ENCODE results near the gene MYD88. TPM values are rescaled to one million over a fixed set of nuclear protein-coding genes. Genes with fewer than 3 reads are reported as not detected.
"Not testable (repeated sequence)": the region's sequence is repeated elsewhere in the genome, so short reads cannot be mapped to it uniquely, and the experiment has no call there.

Gene MYD88
- total RNA-seq, 2 experiments from 2014 or later: 72.5 to 78.6 TPM

GRCh38 chr3:38130631-38131065 lies 7.8 kb upstream of the MYD88 start:
- no peak for ATAC-seq
- ChIA-PET POLR2A (interaction anchor here (1.6 kb wide), 1 partner anchor 10 kb away, joined by 5 read pairs; no protein-coding TSS in a partner anchor), CTCF (interaction anchor here (1.1 kb wide), 1 partner anchor 33 kb away, joined by 3 read pairs; no protein-coding TSS in a partner anchor)
- Mint-ChIP-seq H3K27ac (no peak overlapping the region), H3K36me3 (ENCODE audit: low read depth) (peaks cover 73% of the 10 kb centered on the region), H3K4me3 (no peak overlapping the region), H3K27me3 (ENCODE audit: low read depth) (no peaks in the 10 kb centered on the region), H3K9me3 (ENCODE audit: insufficient read depth) (no peaks in the 10 kb centered on the region), H3K4me1 (ENCODE audit: low read depth) (peaks cover 37% of the 10 kb centered on the region)
- no peak for DNase-seq

GRCh38 chr3:38131621-38132369 lies 6.7 kb upstream of the MYD88 start:
- POLR2A ChIA-PET: interaction anchor here (1.6 kb wide), 1 partner anchor 11 kb away, joined by 5 read pairs; no protein-coding TSS in a partner anchor
- CTCF ChIA-PET: interaction anchor here (0.9 to 1.0 kb wide), 2 partner anchors 15 to 215 kb away, joined by 3 to 4 read pairs; partner anchors contain the start of gene XYLB
- no peak overlapping the region for H3K27ac Mint-ChIP-seq
- peaks cover 43% of the 10 kb centered on the region for H3K4me1 Mint-ChIP-seq (ENCODE audit: low read depth)
- H3K9me3 Mint-ChIP-seq (ENCODE audit: insufficient read depth): no peaks in the 10 kb centered on the region
- H3K27me3 Mint-ChIP-seq (ENCODE audit: low read depth): no peaks in the 10 kb centered on the region
- no peak overlapping the region for H3K4me3 Mint-ChIP-seq
- DNase-seq (no peak), ATAC-seq (no peak)
- H3K36me3 Mint-ChIP-seq (ENCODE audit: low read depth): peaks cover 70% of the 10 kb centered on the region

- Mint-ChIP-seq H3K27ac (peak overlapping the region; percentile 63), H3K36me3 (ENCODE audit: low read depth) (peaks cover 62% of the 10 kb centered on the region), H3K9me3 (ENCODE audit: insufficient read depth) (no peaks in the 10 kb centered on the region), H3K4me3 (no peak overlapping the region), H3K4me1 (ENCODE audit: low read depth) (peaks cover 51% of the 10 kb centered on the region), H3K27me3 (ENCODE audit: low read depth) (no peaks in the 10 kb centered on the region)
- ATAC-seq (no peak), DNase-seq (no peak)
- CTCF ChIA-PET: interaction anchor here (1.4 kb wide), 1 partner anchor 15 kb away, joined by 6 read pairs; no protein-coding TSS in a partner anchor
- POLR2A ChIA-PET: interaction anchor here (1.5 kb wide), 1 partner anchor 32 kb away, joined by 9 read pairs; the partner anchor contains the start of gene OXSR1
These were observed 5.3 kb upstream of the MYD88 start for GRCh38 chr3:38133209-38133556.

GRCh38 chr3:38133557-38134405 lies 4.7 kb upstream of the MYD88 start:
- no peaks in the 10 kb centered on the region for H3K9me3 Mint-ChIP-seq (ENCODE audit: insufficient read depth)
- H3K36me3 Mint-ChIP-seq (ENCODE audit: low read depth): peaks cover 60% of the 10 kb centered on the region
- no peak for ATAC-seq
- H3K4me3 Mint-ChIP-seq: no peak overlapping the region
- peaks cover 53% of the 10 kb centered on the region for H3K4me1 Mint-ChIP-seq (ENCODE audit: low read depth)
- peak overlapping the region; percentile 32 for H3K27ac Mint-ChIP-seq
- ChIA-PET POLR2A (interaction anchor here (1.5 kb wide), 1 partner anchor 31 kb away, joined by 9 read pairs; the partner anchor contains the start of gene OXSR1), CTCF (interaction anchor here (1.4 kb wide), 1 partner anchor 16 kb away, joined by 6 read pairs; no protein-coding TSS in a partner anchor)
- H3K27me3 Mint-ChIP-seq (ENCODE audit: low read depth): no peaks in the 10 kb centered on the region
- DNase-seq: no peak

GRCh38 chr3:38134517-38135143 lies 3.8 kb upstream of the MYD88 start:
- H3K27me3 Mint-ChIP-seq (ENCODE audit: low read depth); CTCF ChIA-PET; POLR2A ChIA-PET; H3K9me3 Mint-ChIP-seq (ENCODE audit: insufficient read depth); ATAC-seq; DNase-seq: not testable (repeated sequence)
- H3K36me3 Mint-ChIP-seq (ENCODE audit: low read depth): peaks cover 55% of the 10 kb centered on the region
- H3K27ac Mint-ChIP-seq: peak overlapping the region; percentile 32
- peak overlapping the region; percentile 86 for H3K4me3 Mint-ChIP-seq
- peaks cover 55% of the 10 kb centered on the region for H3K4me1 Mint-ChIP-seq (ENCODE audit: low read depth)

GRCh38 chr3:38135621-38136277 lies 2.7 kb upstream of the MYD88 start:
- H3K4me3 Mint-ChIP-seq: peak overlapping the region; percentile 86
- peaks cover 59% of the 10 kb centered on the region for H3K4me1 Mint-ChIP-seq (ENCODE audit: low read depth)
- not testable (repeated sequence) for H3K27me3 Mint-ChIP-seq (ENCODE audit: low read depth); H3K9me3 Mint-ChIP-seq (ENCODE audit: insufficient read depth); ATAC-seq
- H3K27ac Mint-ChIP-seq: peak overlapping the region; percentile 91
- H3K36me3 Mint-ChIP-seq (ENCODE audit: low read depth): peaks cover 59% of the 10 kb centered on the region
- POLR2A ChIA-PET: interaction anchor here (1.1 to 7.5 kb wide), 4 partner anchors 8 to 320 kb away, joined by 3 to 153 read pairs (median 8); partner anchors contain the start of gene OXSR1
- CTCF ChIA-PET: interaction anchor here (1.5 to 2.4 kb wide), 2 partner anchors 19 to 28 kb away, joined by 7 to 28 read pairs; partner anchors contain the start of gene OXSR1
- peak; percentile 76 for DNase-seq

GRCh38 chr3:38136393-38136776 lies 2.1 kb upstream of the MYD88 start:
- H3K36me3 Mint-ChIP-seq (ENCODE audit: low read depth): peaks cover 59% of the 10 kb centered on the region

GRCh38 chr3:38136777-38137614 lies 1.5 kb upstream of the MYD88 start, which contains the start of gene ACAA1:
TSS of gene ACAA1 (minus strand) at chr3:38137127. CDS start at chr3:38137035, 92 bp downstream.
- Mint-ChIP-seq H3K36me3 (ENCODE audit: low read depth) (peaks cover 58% of the 10 kb centered on the region), H3K4me1 (ENCODE audit: low read depth) (peaks cover 69% of the 10 kb centered on the region), H3K9me3 (ENCODE audit: insufficient read depth) (no peaks in the 10 kb centered on the region), H3K27me3 (ENCODE audit: low read depth) (no peaks in the 10 kb centered on the region), H3K4me3 (peak within 1 kb of the TSS; percentile 86), H3K27ac (peak within 1 kb of the TSS; percentile 96)
- ChIA-PET POLR2A (interaction anchor here (0.7 to 7.5 kb wide), 14 partner anchors 9 to 319 kb away, joined by 3 to 153 read pairs (median 4); partner anchors contain the start of gene OXSR1), CTCF (interaction anchor here (0.8 to 2.4 kb wide), 7 partner anchors 9 to 359 kb away, joined by 3 to 28 read pairs (median 6); partner anchors contain the start of genes DLEC1, EXOG, OXSR1 and XYLB)
- DNase-seq (peak; percentile 100), ATAC-seq (peak; percentile 89)

More at GRCh38 chr3:38136393-38136776, 2.1 kb upstream of the MYD88 start:
- POLR2A ChIA-PET: interaction anchor here (0.8 to 7.5 kb wide), 9 partner anchors 8 to 319 kb away, joined by 3 to 153 read pairs (median 4); partner anchors contain the start of gene OXSR1
- Mint-ChIP-seq H3K4me1 (ENCODE audit: low read depth) (peaks cover 66% of the 10 kb centered on the region), H3K27me3 (ENCODE audit: low read depth) (no peaks in the 10 kb centered on the region), H3K27ac (peak overlapping the region; percentile 91), H3K9me3 (ENCODE audit: insufficient read depth) (no peaks in the 10 kb centered on the region), H3K4me3 (peak overlapping the region; percentile 86)
- CTCF ChIA-PET: interaction anchor here (0.8 to 2.4 kb wide), 6 partner anchors 9 to 211 kb away, joined by 3 to 28 read pairs (median 4); partner anchors contain the start of genes DLEC1, OXSR1 and XYLB
- DNase-seq (peak; percentile 38), ATAC-seq (no peak)

- POLR2A ChIA-PET: interaction anchor here (0.8 to 7.5 kb wide), 11 partner anchors 10 to 231 kb away, joined by 3 to 153 read pairs (median 7); partner anchors contain the start of genes DLEC1 and OXSR1
- Mint-ChIP-seq H3K36me3 (ENCODE audit: low read depth) (peaks cover 56% of the 10 kb centered on the region), H3K9me3 (ENCODE audit: insufficient read depth) (no peaks in the 10 kb centered on the region), H3K27ac (peak overlapping the region; percentile 96), H3K4me1 (ENCODE audit: low read depth) (peaks cover 68% of the 10 kb centered on the region), H3K27me3 (ENCODE audit: low read depth) (no peaks in the 10 kb centered on the region), H3K4me3 (peak overlapping the region; percentile 86)
- DNase-seq (peak; percentile 49), ATAC-seq (peak; percentile 3)
- CTCF ChIA-PET: interaction anchor here (1.0 to 2.4 kb wide), 5 partner anchors 21 to 358 kb away, joined by 3 to 28 read pairs (median 7); partner anchors contain the start of genes EXOG, OXSR1 and XYLB
These were observed 679 bp upstream of the MYD88 start for GRCh38 chr3:38137615-38138348.

Measured in activated CD8-positive, alpha-beta T cell treated with anti-CD3 and anti-CD28 coated beads, Interleukin-2, amount 10 ng/mL, durations not matched to agents 7 days and 5 days (primary cell).